ENCODE results near the gene SAMD4A.

The SAMD4A gene

DNA sequence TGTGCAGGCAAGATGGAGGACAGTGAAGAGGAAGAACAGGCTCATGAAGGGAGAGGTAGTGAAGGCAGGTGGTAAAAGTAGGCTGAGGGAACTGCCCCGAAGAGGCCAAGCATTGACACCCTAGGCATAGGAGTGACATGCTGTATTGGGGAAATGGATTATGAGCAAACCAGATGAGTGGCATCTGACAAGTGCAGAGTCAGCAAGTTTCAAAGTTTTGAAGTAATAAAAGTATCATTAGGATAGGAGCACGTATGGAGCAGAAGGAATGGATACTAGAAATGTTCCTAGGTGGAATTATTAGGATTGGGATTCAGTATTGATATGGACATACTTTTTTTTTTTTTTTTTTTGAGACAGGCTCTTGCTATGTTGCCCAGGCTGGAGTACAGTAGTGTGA lies 139.8 kb downstream of the SAMD4A start:
- Histone ChIP-seq H3K9ac (ENCODE audit: low read depth, low read length) (no peak overlapping the region), H3K27me3 (ENCODE audit: control insufficient read depth, insufficient read depth, low read length) (no peaks in the 10 kb centered on the region), H3K4me1 (ENCODE audit: control insufficient read depth, insufficient read depth, low read length) (no peaks in the 10 kb centered on the region), H3K36me3 (ENCODE audit: control insufficient read depth, insufficient read depth, low read length) (no peaks in the 10 kb centered on the region), H3K9me3 (ENCODE audit: control insufficient read depth, insufficient read depth, low read length) (no peaks in the 10 kb centered on the region), H3K4me3 (ENCODE audit: low read depth, low read length) (no peak overlapping the region)

- Histone ChIP-seq H3K36me3 (ENCODE audit: control insufficient read depth, insufficient read depth, low read length) (no peaks in the 10 kb centered on the region), H3K4me3 (ENCODE audit: low read depth, low read length) (no peak overlapping the region), H3K4me1 (ENCODE audit: control insufficient read depth, insufficient read depth, low read length) (no peaks in the 10 kb centered on the region), H3K9ac (ENCODE audit: low read depth, low read length) (no peak overlapping the region), H3K9me3 (ENCODE audit: control insufficient read depth, insufficient read depth, low read length) (no peaks in the 10 kb centered on the region), H3K27me3 (ENCODE audit: control insufficient read depth, insufficient read depth, low read length) (no peaks in the 10 kb centered on the region)
Measured at GRCh38 chr14:54708161-54708560, 141.2 kb downstream of the SAMD4A start.

- no peaks in the 10 kb centered on the region for H3K27me3 ChIP-seq (ENCODE audit: control insufficient read depth, insufficient read depth, low read length)
- no peaks in the 10 kb centered on the region for H3K36me3 ChIP-seq (ENCODE audit: control insufficient read depth, insufficient read depth, low read length)
- H3K4me3 ChIP-seq (ENCODE audit: low read depth, low read length) = no peak overlapping the region
- no peaks in the 10 kb centered on the region for H3K9me3 ChIP-seq (ENCODE audit: control insufficient read depth, insufficient read depth, low read length)
- H3K4me1 ChIP-seq (ENCODE audit: control insufficient read depth, insufficient read depth, low read length) = no peaks in the 10 kb centered on the region
- H3K9ac ChIP-seq (ENCODE audit: low read depth, low read length) = no peak overlapping the region
Measured at GRCh38 chr14:54708982-54709381, 142.1 kb downstream of the SAMD4A start.

GRCh38 chr14:54709444-54709843 lies 142.5 kb downstream of the SAMD4A start:
- no peak overlapping the region for H3K4me3 ChIP-seq (ENCODE audit: low read depth, low read length)
- H3K4me1 ChIP-seq (ENCODE audit: control insufficient read depth, insufficient read depth, low read length) = no peaks in the 10 kb centered on the region
- H3K9me3 ChIP-seq (ENCODE audit: control insufficient read depth, insufficient read depth, low read length) = no peaks in the 10 kb centered on the region
- H3K9ac ChIP-seq (ENCODE audit: low read depth, low read length) = no peak overlapping the region
- no peaks in the 10 kb centered on the region for H3K36me3 ChIP-seq (ENCODE audit: control insufficient read depth, insufficient read depth, low read length)
- no peaks in the 10 kb centered on the region for H3K27me3 ChIP-seq (ENCODE audit: control insufficient read depth, insufficient read depth, low read length)

GRCh38 chr14:54709867-54710266 lies 142.9 kb downstream of the SAMD4A start:
- H3K36me3 ChIP-seq (ENCODE audit: control insufficient read depth, insufficient read depth, low read length) = no peaks in the 10 kb centered on the region
- H3K4me3 ChIP-seq (ENCODE audit: low read depth, low read length) = no peak overlapping the region
- no peaks in the 10 kb centered on the region for H3K4me1 ChIP-seq (ENCODE audit: control insufficient read depth, insufficient read depth, low read length)
- H3K9me3 ChIP-seq (ENCODE audit: control insufficient read depth, insufficient read depth, low read length) = no peaks in the 10 kb centered on the region
- H3K27me3 ChIP-seq (ENCODE audit: control insufficient read depth, insufficient read depth, low read length) = no peaks in the 10 kb centered on the region
- H3K9ac ChIP-seq (ENCODE audit: low read depth, low read length) = no peak overlapping the region

DNA sequence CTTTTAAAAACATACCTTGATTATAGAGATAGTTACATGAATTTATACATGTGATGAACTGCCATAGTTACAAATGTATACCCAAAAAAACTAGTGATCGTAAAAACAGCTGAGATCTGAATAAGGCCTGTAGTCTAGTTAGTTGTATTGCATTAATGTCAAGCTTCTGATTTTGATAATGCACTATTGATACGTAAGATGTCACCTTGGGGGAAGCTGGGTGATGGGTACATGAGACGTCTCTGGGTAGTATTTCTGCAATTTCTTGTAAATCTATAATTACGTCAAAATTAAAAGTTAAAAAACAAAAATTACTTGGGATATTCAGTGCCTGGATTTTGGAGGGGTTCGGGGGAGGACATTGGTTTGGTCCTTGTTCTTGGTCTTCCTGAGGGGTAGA lies 144.4 kb downstream of the SAMD4A start:
- Histone ChIP-seq H3K4me3 (ENCODE audit: low read depth, low read length) (no peak overlapping the region), H3K27me3 (ENCODE audit: control insufficient read depth, insufficient read depth, low read length) (no peaks in the 10 kb centered on the region), H3K9ac (ENCODE audit: low read depth, low read length) (no peak overlapping the region), H3K4me1 (ENCODE audit: control insufficient read depth, insufficient read depth, low read length) (no peaks in the 10 kb centered on the region), H3K9me3 (ENCODE audit: control insufficient read depth, insufficient read depth, low read length) (no peaks in the 10 kb centered on the region), H3K36me3 (ENCODE audit: control insufficient read depth, insufficient read depth, low read length) (no peaks in the 10 kb centered on the region)

- no peaks in the 10 kb centered on the region for H3K4me1 ChIP-seq (ENCODE audit: control insufficient read depth, insufficient read depth, low read length)
- no peak overlapping the region for H3K4me3 ChIP-seq (ENCODE audit: low read depth, low read length)
- H3K27me3 ChIP-seq (ENCODE audit: control insufficient read depth, insufficient read depth, low read length) = no peaks in the 10 kb centered on the region
- no peak overlapping the region for H3K9ac ChIP-seq (ENCODE audit: low read depth, low read length)
- no peaks in the 10 kb centered on the region for H3K36me3 ChIP-seq (ENCODE audit: control insufficient read depth, insufficient read depth, low read length)
- H3K9me3 ChIP-seq (ENCODE audit: control insufficient read depth, insufficient read depth, low read length) = no peaks in the 10 kb centered on the region
Measured at GRCh38 chr14:54711812-54712464, 145.0 kb downstream of the SAMD4A start.

GRCh38 chr14:54712465-54713200 lies 145.7 kb downstream of the SAMD4A start:
- Histone ChIP-seq H3K9me3 (ENCODE audit: control insufficient read depth, insufficient read depth, low read length) (no peaks in the 10 kb centered on the region), H3K9ac (ENCODE audit: low read depth, low read length) (no peak overlapping the region), H3K4me1 (ENCODE audit: control insufficient read depth, insufficient read depth, low read length) (no peaks in the 10 kb centered on the region), H3K36me3 (ENCODE audit: control insufficient read depth, insufficient read depth, low read length) (no peaks in the 10 kb centered on the region), H3K4me3 (ENCODE audit: low read depth, low read length) (no peak overlapping the region), H3K27me3 (ENCODE audit: control insufficient read depth, insufficient read depth, low read length) (no peaks in the 10 kb centered on the region)

DNA sequence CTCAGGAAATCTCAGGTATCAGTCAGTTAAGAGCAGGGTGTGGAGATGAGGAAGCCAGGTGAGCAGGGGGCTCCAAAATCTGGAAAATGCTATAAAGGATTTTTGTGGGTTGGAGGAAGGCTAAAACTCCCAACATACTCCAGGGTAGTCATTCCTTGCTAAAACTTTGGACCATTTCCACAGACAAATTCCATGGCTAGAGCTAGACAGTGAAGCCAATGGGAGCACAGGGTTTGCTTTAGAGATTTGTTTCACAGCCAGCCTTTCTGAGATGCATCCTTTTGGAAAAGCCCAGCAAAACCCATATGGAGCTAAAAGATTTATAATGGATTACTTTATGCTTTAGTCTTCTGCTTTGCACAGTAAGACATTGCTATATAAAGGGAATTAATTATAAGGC lies 146.5 kb downstream of the SAMD4A start:
- Histone ChIP-seq H3K9ac (ENCODE audit: low read depth, low read length) (no peak overlapping the region), H3K4me3 (ENCODE audit: low read depth, low read length) (no peak overlapping the region), H3K9me3 (ENCODE audit: control insufficient read depth, insufficient read depth, low read length) (no peaks in the 10 kb centered on the region), H3K36me3 (ENCODE audit: control insufficient read depth, insufficient read depth, low read length) (no peaks in the 10 kb centered on the region), H3K4me1 (ENCODE audit: control insufficient read depth, insufficient read depth, low read length) (no peaks in the 10 kb centered on the region), H3K27me3 (ENCODE audit: control insufficient read depth, insufficient read depth, low read length) (no peaks in the 10 kb centered on the region)

- Histone ChIP-seq H3K9me3 (ENCODE audit: control insufficient read depth, insufficient read depth, low read length) (no peaks in the 10 kb centered on the region), H3K36me3 (ENCODE audit: control insufficient read depth, insufficient read depth, low read length) (no peaks in the 10 kb centered on the region), H3K4me1 (ENCODE audit: control insufficient read depth, insufficient read depth, low read length) (no peaks in the 10 kb centered on the region), H3K9ac (ENCODE audit: low read depth, low read length) (no peak overlapping the region), H3K4me3 (ENCODE audit: low read depth, low read length) (no peak overlapping the region), H3K27me3 (ENCODE audit: control insufficient read depth, insufficient read depth, low read length) (no peaks in the 10 kb centered on the region)
Measured at GRCh38 chr14:54715239-54715638, 148.3 kb downstream of the SAMD4A start.

DNA sequence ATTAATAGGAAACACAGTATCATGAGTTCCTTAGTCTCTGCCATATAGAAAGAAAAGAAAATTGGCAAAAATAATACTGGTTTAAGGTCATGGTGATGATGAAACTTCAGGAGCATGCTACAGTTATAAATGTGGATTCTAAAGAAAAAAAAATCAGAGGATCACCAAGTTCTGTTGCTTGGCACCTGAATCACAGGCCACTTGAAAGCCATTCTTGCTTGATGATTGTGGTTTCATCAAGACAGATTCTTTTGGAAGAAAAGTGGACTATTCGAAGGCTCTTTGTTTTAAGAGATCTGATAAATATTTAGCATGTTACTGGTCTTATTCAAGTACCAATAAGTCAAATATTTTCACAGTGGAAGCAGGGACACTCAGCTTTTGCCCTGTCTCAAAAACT lies 148.9 kb downstream of the SAMD4A start:
- no peaks in the 10 kb centered on the region for H3K36me3 ChIP-seq (ENCODE audit: control insufficient read depth, insufficient read depth, low read length)
- no peak overlapping the region for H3K9ac ChIP-seq (ENCODE audit: low read depth, low read length)
- H3K4me3 ChIP-seq (ENCODE audit: low read depth, low read length) = no peak overlapping the region
- no peaks in the 10 kb centered on the region for H3K27me3 ChIP-seq (ENCODE audit: control insufficient read depth, insufficient read depth, low read length)
- H3K4me1 ChIP-seq (ENCODE audit: control insufficient read depth, insufficient read depth, low read length) = no peaks in the 10 kb centered on the region
- H3K9me3 ChIP-seq (ENCODE audit: control insufficient read depth, insufficient read depth, low read length) = no peaks in the 10 kb centered on the region

DNA sequence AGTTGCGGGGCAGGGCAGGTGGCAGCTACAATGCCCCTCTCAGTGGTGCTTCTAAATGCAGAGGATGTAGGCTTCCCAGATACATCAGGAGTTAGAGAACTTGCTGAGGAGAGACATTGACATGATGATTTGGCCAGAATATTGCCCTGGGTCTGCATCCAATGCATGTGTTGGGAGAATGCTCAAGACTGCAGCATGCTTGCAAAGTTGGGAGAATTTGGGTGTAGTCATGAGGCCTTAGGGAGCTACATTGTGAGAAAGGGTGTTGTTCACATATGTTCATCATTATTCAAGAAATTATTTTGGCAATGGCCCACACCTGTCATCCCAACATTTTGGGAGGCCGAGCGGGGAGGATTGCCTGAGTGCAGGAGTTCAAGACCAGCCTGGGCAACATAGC lies 149.9 kb downstream of the SAMD4A start:
- no peaks in the 10 kb centered on the region for H3K36me3 ChIP-seq (ENCODE audit: control insufficient read depth, insufficient read depth, low read length)
- no peak overlapping the region for H3K4me3 ChIP-seq (ENCODE audit: low read depth, low read length)
- no peaks in the 10 kb centered on the region for H3K9me3 ChIP-seq (ENCODE audit: control insufficient read depth, insufficient read depth, low read length)
- no peaks in the 10 kb centered on the region for H3K4me1 ChIP-seq (ENCODE audit: control insufficient read depth, insufficient read depth, low read length)
- H3K27me3 ChIP-seq (ENCODE audit: control insufficient read depth, insufficient read depth, low read length) = no peaks in the 10 kb centered on the region
- H3K9ac ChIP-seq (ENCODE audit: low read depth, low read length) = no peak overlapping the region
